Measurements from ENCODE around the gene ABHD10.

The ABHD10 gene

GRCh38 chr3:111971533-111972130, 7.2 kb upstream of the ABHD10 start:
- Mint-ChIP-seq H3K27ac (no peak overlapping the region), H3K36me3 (no peaks in the 10 kb centered on the region), H3K4me1 (peaks cover 9% of the 10 kb centered on the region), H3K9me3 (no peaks in the 10 kb centered on the region), H3K27me3 (peaks cover 10% of the 10 kb centered on the region), H3K4me3 (no peak overlapping the region)
- DNase-seq, result no peak
- CTCF ChIA-PET, result interaction anchor here (1.2 to 11.5 kb wide), 3 partner anchors 38 to 253 kb away, joined by 3 to 199 read pairs (median 3); no protein-coding TSS in a partner anchor

GRCh38 chr3:111972891-111973290, 5.9 kb upstream of the ABHD10 start:
- peaks cover 13% of the 10 kb centered on the region for H3K27me3 Mint-ChIP-seq
- DNase-seq, result no peak

GRCh38 chr3:111975131-111975530, 3.7 kb upstream of the ABHD10 start:
- CTCF ChIA-PET, result interaction anchor here (0.9 to 1.8 kb wide), 3 partner anchors 14 to 258 kb away, joined by 3 to 7 read pairs (median 3); no protein-coding TSS in a partner anchor
- no peak overlapping the region for H3K27ac Mint-ChIP-seq
- peaks cover 13% of the 10 kb centered on the region for H3K4me1 Mint-ChIP-seq
- H3K27me3 Mint-ChIP-seq, result peaks cover 18% of the 10 kb centered on the region
- no peak for DNase-seq
- H3K4me3 Mint-ChIP-seq, result no peak overlapping the region
- H3K9me3 Mint-ChIP-seq, result no peaks in the 10 kb centered on the region
- H3K36me3 Mint-ChIP-seq, result peaks cover 3% of the 10 kb centered on the region

More at GRCh38 chr3:111972891-111973290, 5.9 kb upstream of the ABHD10 start:
- Mint-ChIP-seq H3K9me3 (no peaks in the 10 kb centered on the region), H3K4me3 (no peak overlapping the region), H3K27ac (no peak overlapping the region), H3K4me1 (peaks cover 3% of the 10 kb centered on the region), H3K36me3 (no peaks in the 10 kb centered on the region)
- CTCF ChIA-PET, result interaction anchor here (1.0 kb wide), 1 partner anchor 13 kb away, joined by 4 read pairs; no protein-coding TSS in a partner anchor

- Mint-ChIP-seq H3K27ac (no peak overlapping the region), H3K36me3 (peaks cover 7% of the 10 kb centered on the region), H3K9me3 (no peaks in the 10 kb centered on the region), H3K4me1 (peaks cover 21% of the 10 kb centered on the region), H3K27me3 (peaks cover 12% of the 10 kb centered on the region), H3K4me3 (no peak overlapping the region)
- no peak for DNase-seq
- CTCF ChIA-PET, result interaction anchor here (1.0 to 4.2 kb wide), 2 partner anchors 9 to 37 kb away, joined by 4 to 31 read pairs; no protein-coding TSS in a partner anchor
These were observed 2.6 kb upstream of the ABHD10 start for GRCh38 chr3:111976254-111976653.

- Mint-ChIP-seq H3K4me1 (peaks cover 46% of the 10 kb centered on the region), H3K27ac (peak overlapping the region; percentile 96), H3K27me3 (peaks cover 12% of the 10 kb centered on the region), H3K36me3 (peaks cover 23% of the 10 kb centered on the region), H3K9me3 (no peaks in the 10 kb centered on the region), H3K4me3 (peak overlapping the region; percentile 87)
- CTCF ChIA-PET, result interaction anchor here (1.1 to 6.2 kb wide), 7 partner anchors 9 to 263 kb away, joined by 3 to 42 read pairs (median 15); no protein-coding TSS in a partner anchor
- no peak for DNase-seq
These were observed 710 bp downstream of the ABHD10 start for GRCh38 chr3:111979434-111980038.

- peak overlapping the region; percentile 87 for H3K4me3 Mint-ChIP-seq
- H3K36me3 Mint-ChIP-seq, result peaks cover 33% of the 10 kb centered on the region
- H3K9me3 Mint-ChIP-seq, result no peaks in the 10 kb centered on the region
- H3K4me1 Mint-ChIP-seq, result peaks cover 59% of the 10 kb centered on the region
- no peak for DNase-seq
- CTCF ChIA-PET, result interaction anchor here (3.4 to 6.2 kb wide), 2 partner anchors 8 to 33 kb away, joined by 30 to 42 read pairs; no protein-coding TSS in a partner anchor
- H3K27me3 Mint-ChIP-seq, result peaks cover 12% of the 10 kb centered on the region
- H3K27ac Mint-ChIP-seq, result no peak overlapping the region
These were observed 2.1 kb downstream of the ABHD10 start for GRCh38 chr3:111980716-111981456.

GRCh38 chr3:111981457-111981763, 2.6 kb downstream of the ABHD10 start:
- H3K27ac Mint-ChIP-seq, result no peak overlapping the region
- H3K4me1 Mint-ChIP-seq, result peaks cover 59% of the 10 kb centered on the region
- H3K4me3 Mint-ChIP-seq, result peak overlapping the region; percentile 37
- peaks cover 36% of the 10 kb centered on the region for H3K36me3 Mint-ChIP-seq
- no peak for DNase-seq
- peaks cover 10% of the 10 kb centered on the region for H3K27me3 Mint-ChIP-seq
- H3K9me3 Mint-ChIP-seq, result no peaks in the 10 kb centered on the region
- CTCF ChIA-PET, result interaction anchor here (1.2 to 6.2 kb wide), 2 partner anchors 21 to 33 kb away, joined by 3 to 42 read pairs; no protein-coding TSS in a partner anchor

GRCh38 chr3:111984636-111985298, 5.9 kb downstream of the ABHD10 start:
- CTCF ChIA-PET, result interaction anchor here (2.4 kb wide), 1 partner anchor 59 kb away, joined by 9 read pairs; no protein-coding TSS in a partner anchor
- Mint-ChIP-seq H3K27ac (no peak overlapping the region), H3K27me3 (no peaks in the 10 kb centered on the region), H3K36me3 (peaks cover 49% of the 10 kb centered on the region), H3K9me3 (no peaks in the 10 kb centered on the region), H3K4me3 (no peak overlapping the region), H3K4me1 (peaks cover 60% of the 10 kb centered on the region)
- no peak for DNase-seq

- Mint-ChIP-seq H3K27ac (no peak overlapping the region), H3K4me1 (peaks cover 41% of the 10 kb centered on the region)
These were observed 8.0 kb downstream of the ABHD10 start for GRCh38 chr3:111986800-111987199.

GRCh38 chr3:111989061-111989678, 10.3 kb downstream of the ABHD10 start:
- no peak for DNase-seq
- no peak overlapping the region for H3K27ac Mint-ChIP-seq
- CTCF ChIA-PET, result interaction anchor here (0.6 to 5.8 kb wide), 19 partner anchors 10 to 389 kb away, joined by 3 to 137 read pairs (median 4); partner anchors contain the start of genes ABHD10 and TAGLN3
- no peak overlapping the region for H3K4me3 Mint-ChIP-seq
- no peaks in the 10 kb centered on the region for H3K9me3 Mint-ChIP-seq
- no peaks in the 10 kb centered on the region for H3K27me3 Mint-ChIP-seq
- H3K4me1 Mint-ChIP-seq, result peaks cover 23% of the 10 kb centered on the region
- peaks cover 47% of the 10 kb centered on the region for H3K36me3 Mint-ChIP-seq

More at GRCh38 chr3:111986800-111987199, 8.0 kb downstream of the ABHD10 start:
- H3K36me3 Mint-ChIP-seq, result peaks cover 50% of the 10 kb centered on the region
- H3K27me3 Mint-ChIP-seq, result no peaks in the 10 kb centered on the region
- H3K4me3 Mint-ChIP-seq, result no peak overlapping the region
- no peaks in the 10 kb centered on the region for H3K9me3 Mint-ChIP-seq
- DNase-seq, result no peak
- CTCF ChIA-PET, result interaction anchor here (1.0 to 5.8 kb wide), 3 partner anchors 10 to 57 kb away, joined by 4 to 137 read pairs (median 9); no protein-coding TSS in a partner anchor

GRCh38 chr3:111993038-111993437, 14.2 kb downstream of the ABHD10 start:
- no peak overlapping the region for H3K4me3 Mint-ChIP-seq
- H3K27ac Mint-ChIP-seq, result no peak overlapping the region
- H3K9me3 Mint-ChIP-seq, result no peaks in the 10 kb centered on the region
- no peak for DNase-seq
- H3K4me1 Mint-ChIP-seq, result peaks cover 3% of the 10 kb centered on the region
- CTCF ChIA-PET, result interaction anchor here (1.5 to 2.9 kb wide), 4 partner anchors 8 to 21 kb away, joined by 4 to 21 read pairs (median 4); no protein-coding TSS in a partner anchor
- H3K36me3 Mint-ChIP-seq, result peaks cover 21% of the 10 kb centered on the region
- H3K27me3 Mint-ChIP-seq, result no peaks in the 10 kb centered on the region

- H3K27ac Mint-ChIP-seq, result no peak within 1 kb of the TSS
- no peaks in the 10 kb centered on the region for H3K9me3 Mint-ChIP-seq
- DNase-seq, result no peak
- peak within 1 kb of the TSS; percentile 60 for H3K4me3 Mint-ChIP-seq
- peaks cover 31% of the 10 kb centered on the region for H3K4me1 Mint-ChIP-seq
- H3K36me3 Mint-ChIP-seq, result peaks cover 1% of the 10 kb centered on the region
- CTCF ChIA-PET, result interaction anchor here (1.5 to 6.9 kb wide), 3 partner anchors 10 to 44 kb away, joined by 6 to 55 read pairs (median 47); no protein-coding TSS in a partner anchor
- peaks cover 14% of the 10 kb centered on the region for H3K27me3 Mint-ChIP-seq
These were observed 20.0 kb downstream of the ABHD10 start, which contains the start of gene TAGLN3 for GRCh38 chr3:111998636-111999483. Gene TAGLN3, plus strand, starts transcription at chr3:111998922. Its CDS starts 501 bp downstream, at chr3:111999423.

Data from activated naive CD4-positive, alpha-beta T cell treated with anti-CD3 and anti-CD28 coated beads, Interleukin-2, amount 10 ng/mL, durations not matched to agents 7 days and 5 days (primary cell).